HCT116 (cell line): Measurements from ENCODE around the gene DOCK11. TPM values are rescaled to one million over a fixed set of nuclear protein-coding genes. Genes with fewer than 3 reads are reported as not detected.

Experiments used
- ATAC-seq: fragments of 200-7000 bp; cut with Tn5 transposase; 2 replicates; pipeline ENCODE4 v1.9.1; 2020; ENCODE audit warnings: mild to moderate bottlenecking, moderate library complexity
- BruUV-seq: library from RNA; stranded (reverse); fragments of 400-500 nt; replicated peaks from 2 replicates; lab custom pipeline; 2021; lab: Mats Ljungman, UMichigan
- CTCF ChIA-PET: fragments of 300-600 bp; sonication (Branson Sonifier 250); formaldehyde crosslinking; loops from one replicate; lab custom pipeline; 2021; ENCODE audit warnings: antibody characterized with exemption; lab: Charles Lee
- POLR2A ChIA-PET: fragments of 300-600, 350-600 bp; sonication (Branson Sonifier 250); formaldehyde crosslinking; loops from one replicate; lab custom pipeline; 2021; ENCODE audit warnings: antibody characterized with exemption; lab: Charles Lee
- RAD21 ChIA-PET, 2 experiments: fragments of 300-600 bp; sonication (Branson Sonifier 250); formaldehyde crosslinking; loops; one replicate each; lab custom pipeline; 2023; ENCODE audit warnings: low total read pairs in 2 of 2; ENCODE audit not compliant: uncharacterized antibody in 2 of 2, unreplicated experiment in 2 of 2, low non-redundant PET in 1 of 2; lab: Charles Lee
- DNase-seq: peaks from one replicate; pipeline ENCODE4 v3.0.0-alpha.2; 2010; ENCODE audit warnings: low read depth, low spot score
- H2AFZ ChIP-seq: fragments of 200-600 bp; shearing (Covaris generic), sonication (generic); 2 replicates; pipeline ENCODE4 v1.6.1; 2017; ENCODE audit warnings: low read depth, mixed run types, mixed read lengths, antibody characterized with exemption, low read length; ENCODE audit not compliant: poor library complexity, severe bottlenecking
- H3K27ac ChIP-seq: 2 replicates; pipeline ENCODE4 v1.5.1; 2012; ENCODE audit warnings: low read depth, low read length
- H3K27me3 ChIP-seq: fragments of 200-600 bp; sonication (generic); 2 replicates; pipeline ENCODE4 v1.6.1; 2016; ENCODE audit warnings: mixed run types, low read length, mixed read lengths; ENCODE audit not compliant: insufficient read depth
- H3K36me3 ChIP-seq, 2 experiments: fragments of 200-500 bp in 1 of 2; fragments of 200-600 bp in 1 of 2; sonication (Bioruptor generic) in 1 of 2; sonication (generic) in 1 of 2; 2 replicates each; pipeline versions ENCODE4 v1.5.1 to v1.6.1; 2014 to 2016; ENCODE audit warnings: low read length in 2 of 2, inconsistent platforms in 1 of 2, mixed read lengths in 1 of 2, mixed run types in 1 of 2; ENCODE audit not compliant: insufficient read depth in 2 of 2, control insufficient read depth in 1 of 2
- H3K4me1 ChIP-seq, 2 experiments: fragments of 200-600 bp in 1 of 2; sonication (generic) in 1 of 2; 2 replicates each; pipeline versions ENCODE4 v1.5.1 to v1.6.1; 2012 to 2017; ENCODE audit warnings: low read length in 2 of 2, inconsistent platforms in 1 of 2, mild to moderate bottlenecking in 1 of 2, mixed read lengths in 1 of 2, mixed run types in 1 of 2, moderate library complexity in 1 of 2; ENCODE audit not compliant: insufficient read depth in 2 of 2, control insufficient read depth in 1 of 2
- H3K4me2 ChIP-seq: fragments of 200-600 bp; sonication (generic); 2 replicates; pipeline ENCODE4 v1.6.1; 2017; ENCODE audit warnings: mixed run types, low read length, mixed read lengths
- H3K4me3 ChIP-seq, 2 experiments: fragments of 200-600 bp in 1 of 2; sonication (generic) in 1 of 2; replicated peaks in 1 of 2; 2 replicates each; pipeline ENCODE4 v1.5.1; 2011 to 2016; ENCODE audit warnings: low read length in 2 of 2, control low read depth in 1 of 2, low read depth in 1 of 2, mild to moderate bottlenecking in 1 of 2, mixed read lengths in 1 of 2, mixed run types in 1 of 2
- H3K79me2 ChIP-seq: fragments of 200-600 bp; sonication (generic); 2 replicates; pipeline ENCODE4 v1.6.1; 2017; ENCODE audit warnings: mild to moderate bottlenecking, mixed run types, low read length, moderate library complexity, mixed read lengths; ENCODE audit not compliant: insufficient read depth
- H3K9ac ChIP-seq: fragments of 200-600 bp; sonication (generic); 2 replicates; pipeline ENCODE4 v1.6.1; 2016; ENCODE audit warnings: low read length, mixed read lengths
- H3K9me2 ChIP-seq: fragments of 200-600 bp; sonication (generic), shearing (Covaris generic); 2 replicates; pipeline ENCODE4 v1.6.1; 2017; ENCODE audit warnings: mixed run types, mild to moderate bottlenecking, moderate library complexity; ENCODE audit not compliant: insufficient read depth
- H3K9me3 ChIP-seq, 2 experiments: fragments of 200-500 bp in 1 of 2; fragments of 200-600 bp in 1 of 2; sonication (Bioruptor generic) in 1 of 2; sonication (generic) in 1 of 2; 2 replicates each; pipeline ENCODE4 v1.6.1; 2014 to 2017; ENCODE audit warnings: low read length in 2 of 2, mixed read lengths in 2 of 2, inconsistent platforms in 1 of 2, low read depth in 1 of 2, mild to moderate bottlenecking in 1 of 2, mixed run types in 1 of 2, moderate library complexity in 1 of 2; ENCODE audit not compliant: control insufficient read depth in 1 of 2, insufficient read depth in 1 of 2
- H4K20me1 ChIP-seq: fragments of 200-600 bp; sonication (generic), shearing (Covaris generic); 2 replicates; pipeline ENCODE4 v1.6.1; 2017; ENCODE audit warnings: mixed run types, mild to moderate bottlenecking, moderate library complexity; ENCODE audit not compliant: insufficient read depth
- CBX3 ChIP-seq: IDR thresholded peaks from 2 replicates; pipeline ENCODE4 v1.6.1; 2012; ENCODE audit warnings: low read depth
- EGR1 ChIP-seq: IDR thresholded peaks from 2 replicates; pipeline ENCODE4 v1.6.1; 2012; ENCODE audit warnings: low read depth
- EZH2 ChIP-seq: fragments of 200-600 bp; sonication (generic); IDR thresholded peaks from 2 replicates; pipeline ENCODE4 v1.6.1; 2017; ENCODE audit warnings: antibody characterized with exemption, mixed run types
- EZH2phosphoT487 ChIP-seq: fragments of 200-600 bp; IDR thresholded peaks from 2 replicates; pipeline ENCODE4 v1.6.1; 2018; ENCODE audit warnings: antibody characterized with exemption, borderline replicate concordance
- JUND ChIP-seq: IDR thresholded peaks from 2 replicates; pipeline ENCODE4 v1.6.1; 2012
- POLR2AphosphoS5 ChIP-seq: IDR thresholded peaks from 2 replicates; pipeline ENCODE4 v1.6.1; 2011; ENCODE audit warnings: mild to moderate bottlenecking, low read depth, low read length, moderate library complexity
- SP1 ChIP-seq: IDR thresholded peaks from 2 replicates; pipeline ENCODE4 v1.6.1; 2012; ENCODE audit warnings: low read depth
- ZNF274 ChIP-seq: fragments of 200-500 bp; sonication (Bioruptor generic); IDR thresholded peaks from 2 replicates; pipeline ENCODE4 v1.6.1; 2014; ENCODE audit warnings: mild to moderate bottlenecking, low read depth, low read length, inconsistent platforms
- intact Hi-C: fragments of 100-400 bp; cut with micrococcal nuclease; formaldehyde crosslinking; loops from 2 replicates; pipeline ENCODE4 v1.10.0; 2022
- total RNA-seq: library from RNA; stranded (reverse); gene quantifications from one replicate; pipeline ENCODE4 v1.2.1, GENCODE V29; 2021; ENCODE audit not compliant: unreplicated experiment
- TF ChIP-seq, protein P1 (sequence below): IDR thresholded peaks from 2 replicates; pipeline ENCODE4 v1.6.1; 2012
- TF ChIP-seq, protein P2 (sequence below): IDR thresholded peaks from 2 replicates; pipeline ENCODE4 v1.6.1; 2012

DOCK11 gene
- total RNA-seq, 1 experiment from 2014 or later, result 0.59 TPM

DNA sequence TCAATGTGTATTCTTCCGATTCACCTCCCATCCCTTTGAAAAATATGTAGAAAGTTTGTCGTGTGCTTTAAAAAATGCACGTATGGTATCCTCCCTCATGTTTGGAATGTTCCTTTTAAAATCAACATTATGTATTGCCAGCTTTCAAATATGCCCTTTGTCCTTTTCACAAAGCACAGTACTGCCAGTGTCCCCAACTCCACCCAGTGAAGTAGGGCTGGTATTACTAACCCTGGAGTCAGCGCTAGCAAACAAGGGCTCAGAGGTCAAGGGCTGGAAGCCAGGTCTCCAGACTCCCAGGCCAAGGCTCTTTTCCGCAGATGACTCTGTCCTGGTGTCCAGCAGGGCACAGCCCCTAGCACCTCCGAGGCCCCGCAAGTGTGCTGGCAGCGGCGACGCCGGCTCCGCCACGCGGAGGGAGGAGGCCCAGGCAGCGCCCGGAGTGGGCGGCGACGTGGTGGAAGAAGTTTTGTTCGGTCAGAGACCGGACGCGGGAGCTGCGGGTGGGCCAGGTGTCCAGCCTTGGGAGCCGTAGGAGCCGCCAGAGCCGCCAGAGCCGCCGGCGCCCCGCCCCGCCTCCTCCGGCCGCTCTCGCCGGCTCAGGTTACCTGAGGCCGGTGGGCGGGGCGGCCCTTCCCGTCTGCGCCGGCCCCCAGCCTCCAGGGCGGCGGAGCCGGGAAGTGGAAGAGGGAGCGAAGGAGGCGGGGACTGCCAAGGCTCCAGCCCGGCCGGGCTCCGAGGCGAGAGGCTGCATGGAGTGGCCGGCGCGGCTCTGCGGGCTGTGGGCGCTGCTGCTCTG is 231.5 kb downstream of the DOCK11 start, which contains the start of gene IL13RA1:
IL13RA1 (plus strand) TSS at position 720 of the 799 bp plus-strand sequence; CDS start at position 753, 33 bp downstream.
- POLR2A ChIA-PET, result no interaction called here
- H2AFZ ChIP-seq, result no peak within 1 kb of the TSS
- intact Hi-C loops, result no loop called here
- no peaks in the 10 kb centered on the region for H3K9me3 ChIP-seq
- peak within 1 kb of the TSS; percentile 69 for H3K27ac ChIP-seq
- RAD21 ChIA-PET, result no interaction called here
- peak within 1 kb of the TSS; percentile 54 to 62 for H3K4me3 ChIP-seq
- H3K36me3 ChIP-seq, result no peaks in the 10 kb centered on the region
- H3K4me1 ChIP-seq, result peaks cover 18 to 43% of the 10 kb centered on the region in 2 experiments
- H3K79me2 ChIP-seq, result no peaks in the 10 kb centered on the region
- peak within 1 kb of the TSS; percentile 72 for H3K4me2 ChIP-seq
- DNase-seq (peak; percentile 60), ATAC-seq (peak; percentile 92)
- H4K20me1 ChIP-seq, result no peaks in the 10 kb centered on the region
- H3K9ac ChIP-seq, result peak within 1 kb of the TSS; percentile 68
- no peak for TF ChIP-seq ZNF274
- no peak for TF ChIP-seq EZH2
- TF ChIP-seq EZH2phosphoT487, result no peak
- 0 out of 2 replicates have a peak, but pooled peaks have one; percentile 13 for TF ChIP-seq EGR1
- peak; percentile 63; the same call in 1 of the 2 replicates for TF ChIP-seq POLR2AphosphoS5
- TF ChIP-seq CBX3, result no peak
- TF ChIP-seq, protein P1, sequence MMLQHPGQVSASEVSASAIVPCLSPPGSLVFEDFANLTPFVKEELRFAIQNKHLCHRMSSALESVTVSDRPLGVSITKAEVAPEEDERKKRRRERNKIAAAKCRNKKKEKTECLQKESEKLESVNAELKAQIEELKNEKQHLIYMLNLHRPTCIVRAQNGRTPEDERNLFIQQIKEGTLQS, result no peak
- TF ChIP-seq, protein P2, sequence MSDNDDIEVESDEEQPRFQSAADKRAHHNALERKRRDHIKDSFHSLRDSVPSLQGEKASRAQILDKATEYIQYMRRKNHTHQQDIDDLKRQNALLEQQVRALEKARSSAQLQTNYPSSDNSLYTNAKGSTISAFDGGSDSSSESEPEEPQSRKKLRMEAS, result peak; percentile 69
- TF ChIP-seq SP1, result peak; percentile 39
- no peak for TF ChIP-seq JUND
- CTCF ChIA-PET, result no interaction called here
- H3K9me2 ChIP-seq, result no peaks in the 10 kb centered on the region
- no peaks in the 10 kb centered on the region for H3K27me3 ChIP-seq
- BruUV-seq, result TSS peak; percentile 56
